ENCODE measurements around the gene FOXN1. TPM values are rescaled to one million over a fixed set of nuclear protein-coding genes. Genes with fewer than 3 reads are reported as not detected.

Gene FOXN1
- total and polyA plus RNA-seq, 2 experiments from 2014 or later: 0.06 TPM; not detected in 1

GRCh38 chr17:28576758-28577465 is 70.8 kb downstream of the FOXN1 start, which contains the start of gene ALDOC:
TSS of gene ALDOC (minus strand) at chr17:28576895. CDS start at chr17:28575532, 1,363 bp downstream.
- Histone ChIP-seq H3K4me3 (peak within 1 kb of the TSS; percentile 18), H3K36me3 (peaks cover 7% of the 10 kb centered on the region), H3K27ac (peak within 1 kb of the TSS; percentile 2), H3K27me3 (no peaks in the 10 kb centered on the region), H3K4me1 (ENCODE audit: low read depth) (peaks cover 12% of the 10 kb centered on the region), H3K9me3 (ENCODE audit: low read depth) (no peaks in the 10 kb centered on the region)
- no peak for TF ChIP-seq CTCF (IDR thresholded peaks at IDR 0.05; ENCODE audit: low read depth, low read length)
- DNase-seq (ENCODE audit: low read depth in 1 of 2, low spot score in 1 of 2): peak; percentile 95 to 97

- Histone ChIP-seq H3K4me1 (ENCODE audit: low read depth) (peaks cover 10% of the 10 kb centered on the region), H3K9me3 (ENCODE audit: low read depth) (no peaks in the 10 kb centered on the region), H3K27me3 (no peaks in the 10 kb centered on the region), H3K4me3 (no peak overlapping the region), H3K27ac (no peak overlapping the region), H3K36me3 (peaks cover 10% of the 10 kb centered on the region)
- DNase-seq (ENCODE audit: low read depth in 1 of 2, low spot score in 1 of 2): no peak
- no peak for TF ChIP-seq CTCF (IDR thresholded peaks at IDR 0.05; ENCODE audit: low read depth, low read length)
Observed at GRCh38 chr17:28577466-28577824, 71.3 kb downstream of the FOXN1 start.

DNA sequence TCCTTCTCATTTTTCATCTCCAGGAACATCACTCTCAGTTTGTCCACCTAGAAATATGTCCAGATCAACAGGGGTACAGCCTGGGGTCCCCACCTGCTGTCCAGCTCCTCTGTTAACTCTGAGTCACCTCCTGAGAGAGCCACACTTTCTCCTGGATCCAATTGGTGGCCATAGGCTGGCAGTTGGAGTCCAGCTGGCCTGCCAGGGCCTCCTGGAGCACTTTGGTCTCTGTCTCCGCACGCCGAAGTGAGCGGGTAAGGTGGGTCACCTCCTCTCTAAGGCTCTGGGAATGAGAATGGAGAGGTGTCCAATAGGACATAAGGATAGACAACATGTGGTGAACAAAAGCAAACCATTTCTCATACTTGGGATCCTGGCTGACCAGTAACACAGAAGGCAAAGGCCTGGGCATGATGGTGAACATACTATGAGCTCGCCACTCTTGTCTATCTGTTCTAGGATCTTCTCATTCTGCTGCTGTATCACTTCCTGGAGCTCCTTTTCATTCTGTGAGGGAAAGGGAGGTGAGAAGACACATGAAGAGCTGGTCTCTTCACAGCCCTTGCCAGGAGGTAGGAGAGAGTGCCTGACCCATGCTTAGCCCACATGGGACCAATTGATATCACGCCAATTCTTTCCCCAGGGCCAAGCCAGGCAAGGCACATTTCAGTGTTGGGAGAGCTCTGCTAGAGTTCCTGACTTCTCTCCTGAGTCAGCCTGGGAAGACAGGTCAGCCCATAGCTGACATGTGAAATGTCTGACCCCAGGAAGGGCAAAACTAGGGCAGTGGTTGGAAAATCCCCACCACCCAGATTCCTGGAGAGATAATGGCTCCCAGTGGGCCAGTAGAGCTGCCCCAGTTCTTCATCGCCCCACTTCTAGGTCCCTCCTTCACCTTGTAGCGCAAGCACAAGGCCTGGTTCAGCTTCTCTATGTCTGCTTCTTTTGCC is 72.4 kb downstream of the FOXN1 start:
- Histone ChIP-seq H3K4me3 (no peak overlapping the region), H3K27ac (no peak overlapping the region), H3K4me1 (ENCODE audit: low read depth) (peaks cover 10% of the 10 kb centered on the region), H3K27me3 (no peaks in the 10 kb centered on the region), H3K36me3 (peaks cover 19% of the 10 kb centered on the region), H3K9me3 (ENCODE audit: low read depth) (no peaks in the 10 kb centered on the region)
- no peak for TF ChIP-seq CTCF (IDR thresholded peaks at IDR 0.05; ENCODE audit: low read depth, low read length)
- DNase-seq (ENCODE audit: low read depth in 1 of 2, low spot score in 1 of 2): no peak

DNA sequence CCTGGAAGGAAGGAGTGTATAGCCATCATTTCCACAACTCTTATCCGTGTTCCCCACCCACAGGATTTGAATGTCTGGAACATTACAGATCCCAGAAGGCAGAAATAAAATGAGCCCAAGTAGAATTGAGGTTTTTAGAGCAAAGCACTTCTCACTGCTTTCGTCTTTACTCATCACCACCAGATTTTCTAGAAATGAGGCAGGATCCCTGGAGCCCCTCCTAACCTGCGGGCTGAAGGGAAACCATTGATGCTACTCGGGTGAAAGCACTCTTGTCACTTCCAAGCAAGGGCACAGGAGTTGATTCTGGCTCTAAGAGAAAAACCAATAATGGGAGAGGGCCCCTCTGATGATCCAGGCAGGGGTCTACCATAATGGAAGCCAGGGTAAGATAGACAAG is 73.4 kb downstream of the FOXN1 start:
- no peak overlapping the region for H3K27ac ChIP-seq
- no peak overlapping the region for H3K4me3 ChIP-seq
- H3K4me1 ChIP-seq (ENCODE audit: low read depth): peaks cover 10% of the 10 kb centered on the region
- peaks cover 29% of the 10 kb centered on the region for H3K36me3 ChIP-seq
- no peak for TF ChIP-seq CTCF (IDR thresholded peaks at IDR 0.05; ENCODE audit: low read depth, low read length)
- DNase-seq (ENCODE audit: low read depth in 1 of 2, low spot score in 1 of 2): no peak
- H3K9me3 ChIP-seq (ENCODE audit: low read depth): no peaks in the 10 kb centered on the region
- H3K27me3 ChIP-seq: no peaks in the 10 kb centered on the region

DNA sequence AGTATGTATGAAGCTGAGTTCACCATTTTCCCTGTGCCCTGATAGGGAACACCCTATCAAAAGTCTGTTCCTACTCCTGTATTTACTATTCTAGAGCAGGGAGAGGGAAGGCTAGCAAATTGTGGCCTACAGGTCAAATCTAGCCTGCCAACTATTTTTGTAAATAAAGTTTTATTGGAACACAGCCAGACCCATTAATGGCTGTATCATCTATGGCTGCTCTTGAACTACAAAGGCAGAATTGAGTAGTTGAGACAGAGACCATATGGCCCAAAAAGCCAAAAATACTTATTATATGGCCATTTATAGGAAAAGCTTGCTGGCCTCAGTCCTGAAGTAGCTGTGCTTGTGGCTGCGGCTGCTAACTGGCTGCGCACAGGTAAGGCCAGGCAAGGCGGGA is 74.8 kb downstream of the FOXN1 start:
- peaks cover 1% of the 10 kb centered on the region for H3K4me1 ChIP-seq (ENCODE audit: low read depth)
- DNase-seq (ENCODE audit: low read depth in 1 of 2, low spot score in 1 of 2): no peak
- H3K4me3 ChIP-seq: no peak overlapping the region
- no peak overlapping the region for H3K27ac ChIP-seq
- no peak for TF ChIP-seq CTCF (IDR thresholded peaks at IDR 0.05; ENCODE audit: low read depth, low read length)
- peaks cover 39% of the 10 kb centered on the region for H3K36me3 ChIP-seq
- H3K9me3 ChIP-seq (ENCODE audit: low read depth): no peaks in the 10 kb centered on the region
- no peaks in the 10 kb centered on the region for H3K27me3 ChIP-seq

Measured in cardiac muscle cell (in vitro differentiated cells and primary cell).